ENCODE data around the gene PPP1R10.
"Not testable (repeated sequence)": the region's sequence is repeated elsewhere in the genome, so short reads cannot be mapped to it uniquely, and the experiment has no call there.

PPP1R10 gene

GRCh38 chr6:30616811-30617564 is at the start of gene PPP1R10:
Gene PPP1R10 (minus strand): TSS chr6:30617243. CDS start chr6:30609944, 7,299 bp downstream.
- peak; percentile 100 for DNase-seq

- DNase-seq = not testable (repeated sequence)
Observed at GRCh38 chr6:30666300-30666699, 49.3 kb upstream of the PPP1R10 start.

- no peak for DNase-seq
Observed at GRCh38 chr6:30664994-30665767, 48.1 kb upstream of the PPP1R10 start.

GRCh38 chr6:30657922-30658321 is 40.9 kb upstream of the PPP1R10 start:
- DNase-seq = not testable (repeated sequence)

- DNase-seq = no peak
Observed at GRCh38 chr6:30657454-30657853, 40.4 kb upstream of the PPP1R10 start.

- peak; percentile 50 for DNase-seq
Observed at GRCh38 chr6:30656513-30656912, 39.5 kb upstream of the PPP1R10 start.

- no peak for DNase-seq
Observed at GRCh38 chr6:30655743-30656094, 38.7 kb upstream of the PPP1R10 start.

GRCh38 chr6:30654798-30655742 is 38.0 kb upstream of the PPP1R10 start:
- no peak for DNase-seq

GRCh38 chr6:30651143-30651542 is 34.1 kb upstream of the PPP1R10 start:
- no peak for DNase-seq

- peak; percentile 74 for DNase-seq
Observed at GRCh38 chr6:30647242-30648116, 30.4 kb upstream of the PPP1R10 start.

GRCh38 chr6:30646450-30647241 is 29.6 kb upstream of the PPP1R10 start, which contains the start of gene C6orf136:
Gene C6orf136 (plus strand): TSS chr6:30647133. CDS start chr6:30647232, 99 bp downstream.
- peak; percentile 97 for DNase-seq

GRCh38 chr6:30645989-30646388 is 28.9 kb upstream of the PPP1R10 start:
- no peak for DNase-seq

GRCh38 chr6:30644769-30645168 is 27.7 kb upstream of the PPP1R10 start:
- DNase-seq = no peak

GRCh38 chr6:30643656-30644055 is 26.6 kb upstream of the PPP1R10 start:
- DNase-seq = no peak

- no peak for DNase-seq
Observed at GRCh38 chr6:30641048-30641447, 24.0 kb upstream of the PPP1R10 start.

- no peak for DNase-seq
Observed at GRCh38 chr6:30640481-30640880, 23.4 kb upstream of the PPP1R10 start.

GRCh38 chr6:30635834-30636233 is 18.8 kb upstream of the PPP1R10 start:
- no peak for DNase-seq

GRCh38 chr6:30626484-30627366 is 9.7 kb upstream of the PPP1R10 start, which contains the start of gene ATAT1:
Gene ATAT1 (plus strand): TSS chr6:30626874.
- DNase-seq = peak; percentile 89

GRCh38 chr6:30625511-30625910 is 8.5 kb upstream of the PPP1R10 start:
- DNase-seq = no peak

GRCh38 chr6:30619561-30619960 is 2.5 kb upstream of the PPP1R10 start:
- DNase-seq = no peak
